Peyer's patch (tissue), 4 donors: Measurements from ENCODE around the gene SIAH3.

Experiments
- CTCF ChIP-seq, 6 experiments: fragments of 450-650 bp in 4 of 6; fragments of 200-600 bp in 2 of 6; sonication (generic) in 1 of 6; IDR thresholded peaks; one replicate each; pipeline ENCODE4 v1.5.1; 2017 to 2019; ENCODE audit warnings: antibody characterized with exemption in 6 of 6, mild to moderate bottlenecking in 3 of 6, moderate library complexity in 1 of 6
- POLR2A ChIP-seq, 2 donors: fragments of 450-650 bp; IDR thresholded peaks; one replicate each; pipeline ENCODE4 v1.5.1; 2017; ENCODE audit warnings: antibody characterized with exemption in 2 of 2, mild to moderate bottlenecking in 2 of 2, moderate library complexity in 2 of 2

- TF ChIP-seq CTCF (IDR thresholded peaks at IDR 0.05) (no peak), POLR2A (IDR thresholded peaks at IDR 0.05) (no peak)
Observed at GRCh38 chr13:45860240-45860639, 8.7 kb upstream of the SIAH3 start.
